ENCODE measurements around the gene FAM83G.

FAM83G gene

GRCh38 chr17:18996458-18996857 is 8.1 kb downstream of the FAM83G start:
- WGBS, 2 donors (ENCODE audit: extremely low coverage in 2 of 2, insufficient read length in 2 of 2, insufficient replicate concordance in 1 of 2) = no CpG with 5 or more reads among the region's 2 CpGs
- Histone ChIP-seq H4K8ac (ENCODE audit: low read depth, low read length) (no peak overlapping the region), H3K18ac (ENCODE audit: low read length) (no peak overlapping the region), H4K91ac (ENCODE audit: low read depth, low read length, poor library complexity) (no peak overlapping the region), H3K4ac (ENCODE audit: low read length) (no peak overlapping the region), H3K9ac (ENCODE audit: low read depth, low read length, poor library complexity) (no peak overlapping the region), H3K79me1 (ENCODE audit: low read depth, low read length) (peaks cover 17% of the 10 kb centered on the region), H3K9me3 (replicated peaks in 1 of 2; ENCODE audit: control insufficient read depth in 2 of 2, insufficient read depth in 1 of 2, low read depth in 1 of 2, low read length in 2 of 2) (peaks cover 2 to 9% of the 10 kb centered on the region in 2 donors), H2BK5ac (ENCODE audit: low read length) (no peak overlapping the region), H2BK120ac (ENCODE audit: low read depth, low read length) (no peak overlapping the region), H3K23ac (ENCODE audit: low read depth, low read length, poor library complexity) (no peak overlapping the region), H3K27me3 (ENCODE audit: control insufficient read depth in 3 of 3, insufficient read depth in 3 of 3, low read depth in 1 of 3, low read length in 3 of 3) (peaks cover 0 to 28% (median 0%) of the 10 kb centered on the region in 3 experiments), H3K4me2 (ENCODE audit: insufficient read depth, low read length, poor library complexity, severe bottlenecking) (no peak overlapping the region), H3K27ac (replicated peaks; ENCODE audit: low read length) (no peak overlapping the region), H2BK15ac (ENCODE audit: low read length) (no peak overlapping the region), H2BK12ac (ENCODE audit: low read length) (no peak overlapping the region), H3K36me3 (replicated peaks in 1 of 2; ENCODE audit: control insufficient read depth in 2 of 2, insufficient read depth in 2 of 2, low read length in 2 of 2) (peaks cover 0 to 10% of the 10 kb centered on the region in 2 donors), H2AFZ (ENCODE audit: low read length) (no peak overlapping the region), H2AK5ac (ENCODE audit: low read depth, low read length) (no peak overlapping the region), H3K4me3 (ENCODE audit: low read length in 2 of 2) (no peak overlapping the region), H3K14ac (ENCODE audit: low read length) (no peak overlapping the region), H3K4me1 (ENCODE audit: control insufficient read depth in 2 of 2, insufficient read depth in 1 of 2, low read depth in 1 of 2, low read length in 2 of 2) (peaks cover 3 to 7% of the 10 kb centered on the region in 2 donors)
- no peak for DNase-seq (ENCODE audit: low spot score)

- H3K23ac ChIP-seq (ENCODE audit: low read depth, low read length, poor library complexity) = no peak overlapping the region
- no peak overlapping the region for H2BK15ac ChIP-seq (ENCODE audit: low read length)
- H3K14ac ChIP-seq (ENCODE audit: low read length) = no peak overlapping the region
- no peak overlapping the region for H3K4me2 ChIP-seq (ENCODE audit: insufficient read depth, low read length, poor library complexity, severe bottlenecking)
- no peak overlapping the region for H3K9ac ChIP-seq (ENCODE audit: low read depth, low read length, poor library complexity)
- H3K27me3 ChIP-seq (ENCODE audit: control insufficient read depth in 3 of 3, insufficient read depth in 3 of 3, low read depth in 1 of 3, low read length in 3 of 3) = peaks cover 0 to 20% (median 0%) of the 10 kb centered on the region in 3 experiments
- H3K9me3 ChIP-seq (replicated peaks in 1 of 2; ENCODE audit: control insufficient read depth in 2 of 2, insufficient read depth in 1 of 2, low read depth in 1 of 2, low read length in 2 of 2) = peaks cover 2 to 9% of the 10 kb centered on the region in 2 donors
- peaks cover 18% of the 10 kb centered on the region for H3K79me1 ChIP-seq (ENCODE audit: low read depth, low read length)
- no peak overlapping the region for H4K8ac ChIP-seq (ENCODE audit: low read depth, low read length)
- H2AFZ ChIP-seq (ENCODE audit: low read length) = no peak overlapping the region
- no peak overlapping the region for H3K18ac ChIP-seq (ENCODE audit: low read length)
- H2BK5ac ChIP-seq (ENCODE audit: low read length) = no peak overlapping the region
- H2BK120ac ChIP-seq (ENCODE audit: low read depth, low read length) = no peak overlapping the region
- H2BK12ac ChIP-seq (ENCODE audit: low read length) = no peak overlapping the region
- no peak overlapping the region for H3K4ac ChIP-seq (ENCODE audit: low read length)
- no peak overlapping the region for H4K91ac ChIP-seq (ENCODE audit: low read depth, low read length, poor library complexity)
- peaks cover 0 to 8% of the 10 kb centered on the region in 2 donors for H3K36me3 ChIP-seq (replicated peaks in 1 of 2; ENCODE audit: control insufficient read depth in 2 of 2, insufficient read depth in 2 of 2, low read length in 2 of 2)
- no peak overlapping the region for H2AK5ac ChIP-seq (ENCODE audit: low read depth, low read length)
- H3K27ac ChIP-seq (replicated peaks; ENCODE audit: low read length) = no peak overlapping the region
- no peak overlapping the region for H3K4me3 ChIP-seq (ENCODE audit: low read length in 2 of 2)
- no CpG with 5 or more reads among the region's 3 CpGs for WGBS, 2 donors (ENCODE audit: extremely low coverage in 2 of 2, insufficient read length in 2 of 2, insufficient replicate concordance in 1 of 2)
- no peak for DNase-seq (ENCODE audit: low spot score)
- no peaks in the 10 kb centered on the region for H3K4me1 ChIP-seq (ENCODE audit: control insufficient read depth in 2 of 2, insufficient read depth in 1 of 2, low read depth in 1 of 2, low read length in 2 of 2)
These were observed 9.3 kb downstream of the FAM83G start for GRCh38 chr17:18995220-18995619.

- H3K9ac ChIP-seq (ENCODE audit: low read depth, low read length, poor library complexity) = no peak overlapping the region
- H3K4me1 ChIP-seq (ENCODE audit: control insufficient read depth in 2 of 2, insufficient read depth in 1 of 2, low read depth in 1 of 2, low read length in 2 of 2) = no peaks in the 10 kb centered on the region
- no peak for DNase-seq (ENCODE audit: low spot score)
- no peak overlapping the region for H2BK12ac ChIP-seq (ENCODE audit: low read length)
- no peak overlapping the region for H2BK120ac ChIP-seq (ENCODE audit: low read depth, low read length)
- no peak overlapping the region for H3K4ac ChIP-seq (ENCODE audit: low read length)
- H2BK15ac ChIP-seq (ENCODE audit: low read length) = no peak overlapping the region
- H2BK5ac ChIP-seq (ENCODE audit: low read length) = no peak overlapping the region
- H3K18ac ChIP-seq (ENCODE audit: low read length) = no peak overlapping the region
- H3K14ac ChIP-seq (ENCODE audit: low read length) = no peak overlapping the region
- H2AK5ac ChIP-seq (ENCODE audit: low read depth, low read length) = no peak overlapping the region
- H3K79me1 ChIP-seq (ENCODE audit: low read depth, low read length) = peaks cover 20% of the 10 kb centered on the region
- no peak overlapping the region for H4K91ac ChIP-seq (ENCODE audit: low read depth, low read length, poor library complexity)
- H4K8ac ChIP-seq (ENCODE audit: low read depth, low read length) = no peak overlapping the region
- WGBS, 2 donors (ENCODE audit: extremely low coverage in 2 of 2, insufficient read length in 2 of 2, insufficient replicate concordance in 1 of 2) = no CpG with 5 or more reads among the region's 1 CpG
- H3K23ac ChIP-seq (ENCODE audit: low read depth, low read length, poor library complexity) = no peak overlapping the region
- H2AFZ ChIP-seq (ENCODE audit: low read length) = no peak overlapping the region
- no peak overlapping the region for H3K4me3 ChIP-seq (ENCODE audit: low read length in 2 of 2)
- H3K9me3 ChIP-seq (replicated peaks in 1 of 2; ENCODE audit: control insufficient read depth in 2 of 2, insufficient read depth in 1 of 2, low read depth in 1 of 2, low read length in 2 of 2) = peaks cover 2 to 9% of the 10 kb centered on the region in 2 donors
- H3K36me3 ChIP-seq (replicated peaks in 1 of 2; ENCODE audit: control insufficient read depth in 2 of 2, insufficient read depth in 2 of 2, low read length in 2 of 2) = peaks cover 0 to 8% of the 10 kb centered on the region in 2 donors
- no peak overlapping the region for H3K4me2 ChIP-seq (ENCODE audit: insufficient read depth, low read length, poor library complexity, severe bottlenecking)
- peaks cover 0 to 15% (median 0%) of the 10 kb centered on the region in 3 experiments for H3K27me3 ChIP-seq (ENCODE audit: control insufficient read depth in 3 of 3, insufficient read depth in 3 of 3, low read depth in 1 of 3, low read length in 3 of 3)
- no peak overlapping the region for H3K27ac ChIP-seq (replicated peaks; ENCODE audit: low read length)
These were observed 9.9 kb downstream of the FAM83G start for GRCh38 chr17:18994631-18995030.

- Histone ChIP-seq H3K27ac (replicated peaks; ENCODE audit: low read length) (no peak overlapping the region), H3K14ac (ENCODE audit: low read length) (no peak overlapping the region), H3K23ac (ENCODE audit: low read depth, low read length, poor library complexity) (no peak overlapping the region), H3K9me3 (replicated peaks in 1 of 2; ENCODE audit: control insufficient read depth in 2 of 2, insufficient read depth in 1 of 2, low read depth in 1 of 2, low read length in 2 of 2) (peaks cover 2 to 9% of the 10 kb centered on the region in 2 donors), H3K79me1 (ENCODE audit: low read depth, low read length) (peaks cover 18% of the 10 kb centered on the region), H3K4ac (ENCODE audit: low read length) (no peak overlapping the region), H3K18ac (ENCODE audit: low read length) (no peak overlapping the region), H2BK5ac (ENCODE audit: low read length) (no peak overlapping the region), H3K36me3 (replicated peaks in 1 of 2; ENCODE audit: control insufficient read depth in 2 of 2, insufficient read depth in 2 of 2, low read length in 2 of 2) (peaks cover 0 to 8% of the 10 kb centered on the region in 2 donors), H4K8ac (ENCODE audit: low read depth, low read length) (no peak overlapping the region), H2AK5ac (ENCODE audit: low read depth, low read length) (no peak overlapping the region), H2BK120ac (ENCODE audit: low read depth, low read length) (no peak overlapping the region), H2AFZ (ENCODE audit: low read length) (no peak overlapping the region), H3K27me3 (ENCODE audit: control insufficient read depth in 3 of 3, insufficient read depth in 3 of 3, low read depth in 1 of 3, low read length in 3 of 3) (peaks cover 0 to 10% (median 0%) of the 10 kb centered on the region in 3 experiments), H2BK15ac (ENCODE audit: low read length) (no peak overlapping the region), H2BK12ac (ENCODE audit: low read length) (no peak overlapping the region), H4K91ac (ENCODE audit: low read depth, low read length, poor library complexity) (no peak overlapping the region), H3K4me2 (ENCODE audit: insufficient read depth, low read length, poor library complexity, severe bottlenecking) (no peak overlapping the region), H3K4me3 (ENCODE audit: low read length in 2 of 2) (no peak overlapping the region), H3K4me1 (ENCODE audit: control insufficient read depth in 2 of 2, insufficient read depth in 1 of 2, low read depth in 1 of 2, low read length in 2 of 2) (no peaks in the 10 kb centered on the region), H3K9ac (ENCODE audit: low read depth, low read length, poor library complexity) (no peak overlapping the region)
- DNase-seq (ENCODE audit: low spot score) = no peak
- no CpG with 5 or more reads among the region's 16 CpGs for WGBS, 2 donors (ENCODE audit: extremely low coverage in 2 of 2, insufficient read length in 2 of 2, insufficient replicate concordance in 1 of 2)
These were observed 10.5 kb downstream of the FAM83G start for GRCh38 chr17:18993905-18994526.
